CD4-positive, alpha-beta memory T cell (primary cell): ENCODE results near the gene ATXN2. TPM values are rescaled to one million over a fixed set of nuclear protein-coding genes. Genes with fewer than 3 reads are reported as not detected.

ENCODE experiments used
- CTCF ChIA-PET: fragments of 350-600 bp; sonication (Branson Sonifier 250); formaldehyde crosslinking; loops from one replicate; lab custom pipeline; 2021; ENCODE audit warnings: inconsistent platforms; ENCODE audit not compliant: partially characterized antibody; lab: Charles Lee
- POLR2A ChIA-PET: fragments of 350-600 bp; sonication (Branson Sonifier 250); formaldehyde crosslinking; loops from one replicate; lab custom pipeline; 2021; ENCODE audit not compliant: partially characterized antibody; lab: Charles Lee
- DNase-seq, 5 donors: peaks; one replicate each; pipeline versions ENCODE4 v3.0.0 to v3.0.0-alpha.2; 2020 to 2022; ENCODE audit warnings: mixed read lengths in 1 of 5
- H3K27ac ChIP-seq: one replicate; pipeline ENCODE4 v1.7.0; 2013; ENCODE audit warnings: low read depth, low read length
- H3K27me3 ChIP-seq: 2 replicates; pipeline ENCODE4 v1.7.0; 2013; ENCODE audit warnings: mild to moderate bottlenecking, low read length, moderate library complexity; ENCODE audit not compliant: insufficient read depth
- H3K36me3 ChIP-seq: 2 replicates; pipeline ENCODE4 v1.7.0; 2013; ENCODE audit warnings: mild to moderate bottlenecking, low read length, moderate library complexity; ENCODE audit not compliant: insufficient read depth
- H3K4me1 ChIP-seq: 2 replicates; pipeline ENCODE4 v1.7.0; 2013; ENCODE audit warnings: mild to moderate bottlenecking, low read length, moderate library complexity; ENCODE audit not compliant: insufficient read depth
- H3K4me3 ChIP-seq, 2 donors: one replicate each; pipeline ENCODE4 v1.7.0; 2013; ENCODE audit warnings: low read length in 2 of 2, mild to moderate bottlenecking in 1 of 2
- H3K9me3 ChIP-seq, 2 donors: one replicate each; pipeline ENCODE4 v1.7.0; 2013; ENCODE audit warnings: low read length in 2 of 2, control low read depth in 1 of 2; ENCODE audit not compliant: control insufficient read depth in 1 of 2
- H3K27ac Mint-ChIP-seq, 7 donors: one replicate each; pipeline ENCODE4 v1.8.0; 2020 to 2021; ENCODE audit warnings: mixed read lengths in 7 of 7, mild to moderate bottlenecking in 6 of 7, inconsistent platforms in 3 of 7, moderate library complexity in 3 of 7
- H3K27me3 Mint-ChIP-seq, 2 donors: one replicate each; pipeline ENCODE4 v1.8.0; 2020 to 2021; ENCODE audit warnings: mixed read lengths in 2 of 2
- H3K36me3 Mint-ChIP-seq, 2 donors: one replicate each; pipeline ENCODE4 v1.8.0; 2020 to 2021; ENCODE audit warnings: mixed read lengths in 2 of 2, inconsistent platforms in 1 of 2, mild to moderate bottlenecking in 1 of 2
- H3K4me1 Mint-ChIP-seq, 4 donors: one replicate each; pipeline ENCODE4 v1.8.0; 2020 to 2021; ENCODE audit warnings: mixed read lengths in 4 of 4, mild to moderate bottlenecking in 1 of 4
- H3K4me3 Mint-ChIP-seq, 8 donors: one replicate each; pipeline ENCODE4 v1.8.0; 2020 to 2021; ENCODE audit warnings: mixed read lengths in 8 of 8, mild to moderate bottlenecking in 7 of 8, moderate library complexity in 6 of 8, inconsistent platforms in 3 of 8
- H3K9me3 Mint-ChIP-seq, 8 donors: one replicate each; pipeline ENCODE4 v1.8.0; 2020 to 2021; ENCODE audit warnings: mixed read lengths in 8 of 8, mild to moderate bottlenecking in 5 of 8, inconsistent platforms in 3 of 8, moderate library complexity in 1 of 8
- intact Hi-C: fragments of 100-400 bp; cut with micrococcal nuclease; formaldehyde crosslinking; loops from one replicate; pipeline ENCODE4 v1.15.1; 2023
- polyA plus RNA-seq, 2 donors: library from polyadenylated mRNA; unstranded; fragments of 300-500 nt; fragmentation: Illumina TruSeq; gene quantifications; one replicate each; pipeline ENCODE4 v1.2.3, GENCODE V29; 2021
- total RNA-seq, 2 experiments: library from RNA; stranded (reverse); gene quantifications; one replicate each; pipeline ENCODE4 v1.2.3, GENCODE V29; 2021

Gene ATXN2
- total and polyA plus RNA-seq, 4 experiments from 2014 or later, result 11.0 to 74.8 (median 53.0) TPM

DNA sequence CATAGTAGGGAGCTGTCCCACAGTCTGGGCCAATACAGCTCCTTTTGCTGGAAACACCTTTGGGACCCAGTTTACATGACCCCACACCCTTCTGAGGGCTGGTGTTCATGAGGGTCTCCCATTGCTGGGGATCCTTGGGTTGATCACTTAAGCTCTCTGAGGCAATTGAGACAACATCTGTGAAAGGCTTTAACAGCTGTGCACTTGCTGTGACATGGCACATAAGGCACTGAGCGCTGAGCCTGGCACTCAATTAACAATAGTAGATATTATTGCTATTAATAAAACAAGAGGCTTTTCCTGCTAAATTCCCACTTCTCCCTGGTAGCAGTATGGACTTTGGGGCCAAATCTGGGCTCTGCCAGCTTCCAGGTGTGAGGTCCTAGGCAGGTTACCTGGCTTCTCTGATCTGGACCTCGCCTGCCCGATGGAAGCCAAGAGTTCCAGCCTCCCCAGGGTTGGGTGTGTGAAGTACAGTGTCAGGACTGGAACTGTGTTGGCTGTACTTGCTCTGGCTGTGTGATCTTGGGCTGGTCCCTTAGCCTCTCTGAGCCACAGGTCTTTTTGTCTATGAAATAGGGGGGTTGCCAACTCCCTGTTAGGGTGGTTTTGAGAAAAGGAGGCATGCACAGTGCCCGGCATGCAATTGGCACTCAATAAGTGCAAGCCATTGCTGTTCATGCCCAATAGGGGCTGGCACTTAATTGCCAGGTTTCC is 190.3 kb downstream of the ATXN2 start:
- POLR2A ChIA-PET, result interaction anchor here (1.9 to 22.3 kb wide), 3 partner anchors 12 to 37 kb away, joined by 4 to 683 read pairs (median 258); no protein-coding TSS in a partner anchor
- peak overlapping the region; percentile 97 for H3K27ac ChIP-seq
- Mint-ChIP-seq H3K36me3 (peaks cover 0 to 21% of the 10 kb centered on the region in 2 donors), H3K27ac (peak overlapping the region; percentile 84 to 93 (median 89)), H3K27me3 (no peaks in the 10 kb centered on the region), H3K4me1 (peaks cover 46 to 95% (median 71%) of the 10 kb centered on the region in 4 donors), H3K9me3 (no peaks in the 10 kb centered on the region), H3K4me3 (peak overlapping the region; percentile 77 to 96 (median 91))
- no peaks in the 10 kb centered on the region for H3K9me3 ChIP-seq
- no peaks in the 10 kb centered on the region for H3K36me3 ChIP-seq
- H3K4me1 ChIP-seq, result peaks cover 82% of the 10 kb centered on the region
- no peaks in the 10 kb centered on the region for H3K27me3 ChIP-seq
- DNase-seq, result no peak
- CTCF ChIA-PET, result interaction anchor here (1.1 to 23.0 kb wide), 5 partner anchors 12 to 43 kb away, joined by 3 to 1282 read pairs (median 16); no protein-coding TSS in a partner anchor
- peak overlapping the region; percentile 32 to 90 for H3K4me3 ChIP-seq
- intact Hi-C loops, result no loop called here

DNA sequence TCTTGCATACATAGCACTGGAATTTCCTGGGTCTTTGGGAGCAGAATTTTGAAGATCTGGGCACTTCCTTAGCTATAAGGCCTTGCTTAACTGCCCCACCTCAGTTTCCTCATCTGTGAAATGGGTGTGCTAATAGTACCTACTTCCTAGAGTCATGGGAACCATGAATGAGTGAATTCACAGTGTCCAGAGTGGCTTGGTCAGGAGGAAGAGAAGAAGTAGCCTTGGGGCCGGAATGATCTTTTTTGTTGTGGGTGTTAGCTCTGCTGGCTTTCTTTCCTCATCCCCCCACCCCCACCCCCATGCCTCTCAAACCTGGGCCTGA is 191.0 kb downstream of the ATXN2 start:
- peak overlapping the region; percentile 53 to 90 for H3K4me3 ChIP-seq
- ChIA-PET POLR2A (interaction anchor here (0.8 to 22.3 kb wide), 4 partner anchors 9 to 38 kb away, joined by 3 to 683 read pairs (median 131); no protein-coding TSS in a partner anchor), CTCF (interaction anchor here (0.9 to 23.0 kb wide), 5 partner anchors 12 to 43 kb away, joined by 3 to 1282 read pairs (median 16); no protein-coding TSS in a partner anchor)
- Mint-ChIP-seq H3K9me3 (no peaks in the 10 kb centered on the region), H3K4me3 (peak overlapping the region; percentile 90 to 96 (median 92)), H3K27ac (peak overlapping the region; percentile 84 to 93 (median 92)), H3K27me3 (no peaks in the 10 kb centered on the region), H3K36me3 (peaks cover 0 to 14% of the 10 kb centered on the region in 2 donors), H3K4me1 (peaks cover 44 to 95% (median 71%) of the 10 kb centered on the region in 4 donors)
- peak overlapping the region; percentile 97 for H3K27ac ChIP-seq
- no peaks in the 10 kb centered on the region for H3K36me3 ChIP-seq
- no peaks in the 10 kb centered on the region for H3K27me3 ChIP-seq
- intact Hi-C loops, result no loop called here
- H3K4me1 ChIP-seq, result peaks cover 82% of the 10 kb centered on the region
- no peak for DNase-seq
- no peaks in the 10 kb centered on the region for H3K9me3 ChIP-seq

DNA sequence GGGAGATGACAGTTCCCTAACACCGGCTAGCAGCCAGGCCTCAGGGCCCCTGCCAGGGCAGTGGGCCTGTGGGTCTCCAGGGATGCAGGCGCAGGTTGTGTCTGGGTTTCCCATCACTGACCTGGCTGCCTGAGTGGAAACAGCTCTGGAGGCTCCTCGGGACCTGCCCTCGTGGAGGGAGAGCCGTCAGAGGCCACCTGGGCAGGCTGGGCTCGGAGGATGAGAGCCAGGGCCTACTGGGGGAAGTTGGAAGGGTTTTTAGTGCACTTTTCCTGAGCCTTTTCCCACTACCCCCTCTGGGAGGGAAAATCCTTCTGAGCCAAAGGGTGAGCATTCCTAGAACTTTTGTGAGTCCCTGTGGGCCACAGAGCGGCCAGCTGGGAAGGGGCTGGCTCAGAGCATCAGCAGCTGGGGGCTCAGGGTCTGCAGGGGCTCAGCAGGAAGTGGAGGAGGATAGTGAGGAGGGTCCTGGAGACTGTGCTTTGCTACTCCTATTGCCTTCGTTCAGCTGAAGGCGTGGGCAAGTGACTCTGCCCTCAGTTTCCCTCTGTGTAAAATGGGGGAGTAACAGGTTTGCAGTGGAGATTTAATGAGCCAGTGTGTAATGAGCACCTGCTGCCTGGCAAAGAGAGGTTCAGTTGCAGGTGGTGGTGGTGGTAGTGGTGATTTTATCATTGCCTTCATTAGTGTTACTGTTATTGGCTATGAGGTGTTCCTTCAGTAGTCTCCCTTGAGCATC is 191.6 kb downstream of the ATXN2 start:
- no peaks in the 10 kb centered on the region for H3K27me3 ChIP-seq
- POLR2A ChIA-PET, result interaction anchor here (0.8 to 22.3 kb wide), 4 partner anchors 9 to 39 kb away, joined by 3 to 683 read pairs (median 131); no protein-coding TSS in a partner anchor
- peak overlapping the region; percentile 53 to 90 for H3K4me3 ChIP-seq
- peaks cover 0 to 13% of the 10 kb centered on the region in 2 donors for H3K36me3 Mint-ChIP-seq
- peak overlapping the region; percentile 89 to 95 (median 93) for H3K27ac Mint-ChIP-seq
- no peaks in the 10 kb centered on the region for H3K36me3 ChIP-seq
- H3K27ac ChIP-seq, result peak overlapping the region; percentile 97
- CTCF ChIA-PET, result interaction anchor here (0.9 to 23.0 kb wide), 5 partner anchors 11 to 44 kb away, joined by 3 to 1282 read pairs (median 16); no protein-coding TSS in a partner anchor
- intact Hi-C loops, result no loop called here
- no peaks in the 10 kb centered on the region for H3K9me3 ChIP-seq
- no peaks in the 10 kb centered on the region for H3K27me3 Mint-ChIP-seq
- DNase-seq, result no peak
- H3K4me1 ChIP-seq, result peaks cover 82% of the 10 kb centered on the region
- peaks cover 43 to 95% (median 70%) of the 10 kb centered on the region in 4 donors for H3K4me1 Mint-ChIP-seq
- no peaks in the 10 kb centered on the region for H3K9me3 Mint-ChIP-seq
- H3K4me3 Mint-ChIP-seq, result peak overlapping the region; percentile 90 to 96 (median 92)

DNA sequence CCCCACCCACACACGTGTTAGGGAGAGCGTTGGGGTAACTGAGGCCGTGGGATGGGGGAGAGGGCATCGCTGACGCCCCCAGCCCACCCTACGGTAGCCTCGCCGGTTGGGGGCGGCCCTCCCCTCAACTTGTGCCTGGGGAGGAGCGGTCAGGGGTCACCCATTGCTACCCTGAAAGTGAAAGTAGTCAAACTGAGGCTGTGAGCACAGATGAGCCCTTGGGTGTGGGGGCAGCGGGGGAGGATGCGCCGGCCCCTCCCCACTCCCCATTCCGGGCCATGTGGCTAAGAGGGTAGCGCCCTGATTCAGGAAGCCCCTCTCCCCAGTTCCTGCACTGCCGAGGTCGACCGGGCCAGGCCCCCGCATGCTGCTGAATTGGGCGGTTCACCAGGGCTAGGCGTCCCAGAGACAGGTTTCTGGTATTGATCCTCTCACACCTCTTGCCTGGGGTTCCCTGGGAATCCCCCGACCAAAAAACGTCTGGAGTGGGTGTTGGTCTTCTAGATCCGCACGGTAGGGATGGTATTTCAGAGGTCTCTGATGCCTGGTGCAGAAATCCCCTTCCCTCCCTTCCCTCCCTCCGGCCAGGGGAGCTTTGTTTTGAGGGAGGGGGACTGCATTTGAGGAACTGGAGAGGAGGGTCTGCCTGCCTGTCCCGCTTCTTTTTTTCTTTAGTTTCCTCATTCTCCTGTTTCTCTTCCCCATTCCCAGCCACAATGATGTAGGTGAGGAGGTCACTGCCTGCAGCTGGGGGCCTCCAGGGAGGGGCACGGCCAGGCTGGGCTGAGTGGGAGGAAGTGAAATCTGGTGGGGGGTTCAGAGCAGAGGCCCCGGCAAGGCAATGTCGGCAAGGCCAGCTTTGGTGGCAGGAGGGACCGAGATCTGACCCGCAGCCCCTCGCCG is 192.4 kb downstream of the ATXN2 start:
- intact Hi-C loops, result no loop called here
- Mint-ChIP-seq H3K27me3 (no peaks in the 10 kb centered on the region), H3K9me3 (peaks cover 0 to under 1% (median 0%) of the 10 kb centered on the region in 8 donors), H3K27ac (peak overlapping the region; percentile 89 to 95 (median 93)), H3K4me1 (peaks cover 37 to 87% (median 63%) of the 10 kb centered on the region in 4 donors), H3K36me3 (peaks cover 0 to 8% of the 10 kb centered on the region in 2 donors), H3K4me3 (peak overlapping the region; percentile 90 to 96 (median 92))
- Histone ChIP-seq H3K4me3 (peak overlapping the region; percentile 53 to 90), H3K36me3 (no peaks in the 10 kb centered on the region), H3K27me3 (no peaks in the 10 kb centered on the region), H3K9me3 (no peaks in the 10 kb centered on the region), H3K27ac (peak overlapping the region; percentile 97), H3K4me1 (peaks cover 76% of the 10 kb centered on the region)
- CTCF ChIA-PET, result interaction anchor here (2.5 to 23.0 kb wide), 3 partner anchors 10 to 45 kb away, joined by 16 to 1282 read pairs (median 34); no protein-coding TSS in a partner anchor
- DNase-seq, result peak; percentile 40 to 87 (median 41)
- POLR2A ChIA-PET, result interaction anchor here (1.9 to 22.3 kb wide), 3 partner anchors 10 to 40 kb away, joined by 4 to 683 read pairs (median 258); no protein-coding TSS in a partner anchor

DNA sequence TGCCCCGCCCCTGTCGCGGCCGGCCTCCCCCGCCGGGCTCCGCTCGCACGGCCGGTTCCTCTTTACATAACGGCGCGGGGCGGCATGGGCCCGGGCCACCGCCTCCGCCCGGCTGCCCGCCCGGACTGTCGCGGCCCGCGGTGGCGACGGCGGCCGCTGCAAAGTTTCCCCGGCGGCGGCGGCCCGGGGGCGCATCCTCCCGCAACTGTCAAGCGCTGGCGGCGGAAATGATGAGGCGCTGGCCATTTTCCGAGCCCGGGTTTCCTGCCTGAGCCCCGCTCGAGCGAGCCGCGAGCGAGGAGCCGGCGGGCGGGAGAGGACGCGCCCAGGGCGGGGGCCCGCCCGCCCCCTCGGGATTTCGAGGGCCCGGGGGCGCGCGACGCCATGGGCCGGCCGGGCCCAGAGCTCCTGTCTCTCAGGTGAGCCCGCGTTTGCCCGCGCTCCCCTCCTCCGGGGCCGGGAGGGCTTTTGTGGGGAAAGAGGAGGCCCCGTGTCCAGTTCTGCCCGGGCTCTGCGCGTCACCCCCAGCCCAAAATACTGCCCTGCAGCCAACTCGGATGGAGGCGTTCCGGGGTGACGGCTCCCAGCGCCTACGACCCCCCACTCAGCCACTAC is 193.1 kb downstream of the ATXN2 start, which contains the start of gene SH2B3:
Gene SH2B3, plus strand, starts transcription at position 65 of the 615 bp plus-strand sequence. CDS start 12,223 bp downstream, outside the sequence.
- H3K27ac Mint-ChIP-seq, result peak within 1 kb of the TSS; percentile 92 to 98 (median 95)
- ChIA-PET POLR2A (interaction anchor here (15.0 to 22.3 kb wide), 2 partner anchors 19 to 40 kb away, joined by 258 to 683 read pairs; no protein-coding TSS in a partner anchor), CTCF (interaction anchor here (3.5 to 23.0 kb wide), 4 partner anchors 10 to 45 kb away, joined by 14 to 1282 read pairs (median 52); no protein-coding TSS in a partner anchor)
- peaks cover 37 to 79% (median 58%) of the 10 kb centered on the region in 4 donors for H3K4me1 Mint-ChIP-seq
- no peaks in the 10 kb centered on the region for H3K27me3 Mint-ChIP-seq
- peak in 4 of 5 donors; percentile 86 to 89 (median 88) for DNase-seq
- H3K9me3 ChIP-seq, result no peaks in the 10 kb centered on the region
- H3K9me3 Mint-ChIP-seq, result peaks cover 0 to 2% (median 0%) of the 10 kb centered on the region in 8 donors
- H3K27ac ChIP-seq, result peak within 1 kb of the TSS; percentile 97
- peak within 1 kb of the TSS; percentile 90 to 96 (median 92) for H3K4me3 Mint-ChIP-seq
- no peaks in the 10 kb centered on the region for H3K27me3 ChIP-seq
- intact Hi-C loops, result loop anchor here (1.0 to 2.0 kb wide), 4 partner anchors 24 to 193 kb away; partner anchors contain the start of gene ATXN2
- H3K4me3 ChIP-seq, result peak within 1 kb of the TSS; percentile 53 to 90
- H3K36me3 Mint-ChIP-seq, result peaks cover 0 to 8% of the 10 kb centered on the region in 2 donors
- peaks cover 68% of the 10 kb centered on the region for H3K4me1 ChIP-seq
- no peaks in the 10 kb centered on the region for H3K36me3 ChIP-seq
